Measurements from ENCODE around the gene HSPA8. TPM values are rescaled to one million over a fixed set of nuclear protein-coding genes. Genes with fewer than 3 reads are reported as not detected.
A peak's percentile ranks its signal among the peaks of the same experiment; 100 is the strongest.

The HSPA8 gene
- total and polyA plus RNA-seq, 10 of the 15 experiments (the other 5 are each of a cell fraction or from before 2014, with no cell fraction given): 1,190 to 3,205 (median 2,045) TPM

- TF ChIP-seq, protein P1, sequence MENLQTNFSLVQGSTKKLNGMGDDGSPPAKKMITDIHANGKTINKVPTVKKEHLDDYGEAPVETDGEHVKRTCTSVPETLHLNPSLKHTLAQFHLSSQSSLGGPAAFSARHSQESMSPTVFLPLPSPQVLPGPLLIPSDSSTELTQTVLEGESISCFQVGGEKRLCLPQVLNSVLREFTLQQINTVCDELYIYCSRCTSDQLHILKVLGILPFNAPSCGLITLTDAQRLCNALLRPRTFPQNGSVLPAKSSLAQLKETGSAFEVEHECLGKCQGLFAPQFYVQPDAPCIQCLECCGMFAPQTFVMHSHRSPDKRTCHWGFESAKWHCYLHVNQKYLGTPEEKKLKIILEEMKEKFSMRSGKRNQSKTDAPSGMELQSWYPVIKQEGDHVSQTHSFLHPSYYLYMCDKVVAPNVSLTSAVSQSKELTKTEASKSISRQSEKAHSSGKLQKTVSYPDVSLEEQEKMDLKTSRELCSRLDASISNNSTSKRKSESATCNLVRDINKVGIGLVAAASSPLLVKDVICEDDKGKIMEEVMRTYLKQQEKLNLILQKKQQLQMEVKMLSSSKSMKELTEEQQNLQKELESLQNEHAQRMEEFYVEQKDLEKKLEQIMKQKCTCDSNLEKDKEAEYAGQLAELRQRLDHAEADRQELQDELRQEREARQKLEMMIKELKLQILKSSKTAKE (IDR thresholded peaks at IDR 0.05; ENCODE audit: low read depth, poor library complexity, severe bottlenecking): peak; percentile 7
- TF ChIP-seq ZNF687 (IDR thresholded peaks at IDR 0.05) (peak; percentile 19; the same call in 1 of the 2 replicates), MTA3 (IDR thresholded peaks at IDR 0.05; ENCODE audit: borderline replicate concordance, low read length) (no peak), PAX8 (IDR thresholded peaks at IDR 0.05) (0 out of 2 replicates have a peak, but pooled peaks have one; percentile 3), RELA (IDR thresholded peaks at IDR 0.05; ENCODE audit: borderline replicate concordance, partially characterized antibody) (no peak), BMI1 (IDR thresholded peaks at IDR 0.05; ENCODE audit: borderline replicate concordance) (no peak), CEBPZ (IDR thresholded peaks at IDR 0.05; ENCODE audit: low read depth, low read length) (no peak), YY1 (IDR thresholded peaks at IDR 0.05; ENCODE audit: low read depth, low read length) (peak; percentile 86), PML (IDR thresholded peaks at IDR 0.05; ENCODE audit: low read length) (peak; percentile 69; the same call in 1 of the 2 replicates), BHLHE40 (IDR thresholded peaks at IDR 0.05; ENCODE audit: borderline replicate concordance in 1 of 2, low read depth in 2 of 2, low read length in 1 of 2) (peak; percentile 59; a peak in 3 of 4 replicates), POLR2A (IDR thresholded peaks at IDR 0.05; ENCODE audit: low read depth, low read length) (peak; percentile 64; the same call in 1 of the 2 replicates)
- TF ChIP-seq, protein P2, sequence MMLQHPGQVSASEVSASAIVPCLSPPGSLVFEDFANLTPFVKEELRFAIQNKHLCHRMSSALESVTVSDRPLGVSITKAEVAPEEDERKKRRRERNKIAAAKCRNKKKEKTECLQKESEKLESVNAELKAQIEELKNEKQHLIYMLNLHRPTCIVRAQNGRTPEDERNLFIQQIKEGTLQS (IDR thresholded peaks at IDR 0.05; ENCODE audit: borderline replicate concordance, extremely low read depth, low read depth, low read length): no peak; the same call in 1 of the 2 replicates
- TF ChIP-seq, protein P3, sequence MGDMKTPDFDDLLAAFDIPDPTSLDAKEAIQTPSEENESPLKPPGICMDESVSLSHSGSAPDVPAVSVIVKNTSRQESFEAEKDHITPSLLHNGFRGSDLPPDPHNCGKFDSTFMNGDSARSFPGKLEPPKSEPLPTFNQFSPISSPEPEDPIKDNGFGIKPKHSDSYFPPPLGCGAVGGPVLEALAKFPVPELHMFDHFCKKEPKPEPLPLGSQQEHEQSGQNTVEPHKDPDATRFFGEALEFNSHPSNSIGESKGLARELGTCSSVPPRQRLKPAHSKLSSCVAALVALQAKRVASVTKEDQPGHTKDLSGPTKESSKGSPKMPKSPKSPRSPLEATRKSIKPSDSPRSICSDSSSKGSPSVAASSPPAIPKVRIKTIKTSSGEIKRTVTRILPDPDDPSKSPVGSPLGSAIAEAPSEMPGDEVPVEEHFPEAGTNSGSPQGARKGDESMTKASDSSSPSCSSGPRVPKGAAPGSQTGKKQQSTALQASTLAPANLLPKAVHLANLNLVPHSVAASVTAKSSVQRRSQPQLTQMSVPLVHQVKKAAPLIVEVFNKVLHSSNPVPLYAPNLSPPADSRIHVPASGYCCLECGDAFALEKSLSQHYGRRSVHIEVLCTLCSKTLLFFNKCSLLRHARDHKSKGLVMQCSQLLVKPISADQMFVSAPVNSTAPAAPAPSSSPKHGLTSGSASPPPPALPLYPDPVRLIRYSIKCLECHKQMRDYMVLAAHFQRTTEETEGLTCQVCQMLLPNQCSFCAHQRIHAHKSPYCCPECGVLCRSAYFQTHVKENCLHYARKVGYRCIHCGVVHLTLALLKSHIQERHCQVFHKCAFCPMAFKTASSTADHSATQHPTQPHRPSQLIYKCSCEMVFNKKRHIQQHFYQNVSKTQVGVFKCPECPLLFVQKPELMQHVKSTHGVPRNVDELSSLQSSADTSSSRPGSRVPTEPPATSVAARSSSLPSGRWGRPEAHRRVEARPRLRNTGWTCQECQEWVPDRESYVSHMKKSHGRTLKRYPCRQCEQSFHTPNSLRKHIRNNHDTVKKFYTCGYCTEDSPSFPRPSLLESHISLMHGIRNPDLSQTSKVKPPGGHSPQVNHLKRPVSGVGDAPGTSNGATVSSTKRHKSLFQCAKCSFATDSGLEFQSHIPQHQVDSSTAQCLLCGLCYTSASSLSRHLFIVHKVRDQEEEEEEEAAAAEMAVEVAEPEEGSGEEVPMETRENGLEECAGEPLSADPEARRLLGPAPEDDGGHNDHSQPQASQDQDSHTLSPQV (IDR thresholded peaks at IDR 0.05): no peak
Observed at GRCh38 chr11:123062892-123063825, 1.2 kb upstream of the HSPA8 start (continued).

Data from GM12878 (cell line).